ENCODE data around the gene GSKIP. TPM values are rescaled to one million over a fixed set of nuclear protein-coding genes. Genes with fewer than 3 reads are reported as not detected.

The GSKIP gene
- total RNA-seq, 4 donors from 2014 or later: 6.7 to 15.1 (median 8.6) TPM

DNA sequence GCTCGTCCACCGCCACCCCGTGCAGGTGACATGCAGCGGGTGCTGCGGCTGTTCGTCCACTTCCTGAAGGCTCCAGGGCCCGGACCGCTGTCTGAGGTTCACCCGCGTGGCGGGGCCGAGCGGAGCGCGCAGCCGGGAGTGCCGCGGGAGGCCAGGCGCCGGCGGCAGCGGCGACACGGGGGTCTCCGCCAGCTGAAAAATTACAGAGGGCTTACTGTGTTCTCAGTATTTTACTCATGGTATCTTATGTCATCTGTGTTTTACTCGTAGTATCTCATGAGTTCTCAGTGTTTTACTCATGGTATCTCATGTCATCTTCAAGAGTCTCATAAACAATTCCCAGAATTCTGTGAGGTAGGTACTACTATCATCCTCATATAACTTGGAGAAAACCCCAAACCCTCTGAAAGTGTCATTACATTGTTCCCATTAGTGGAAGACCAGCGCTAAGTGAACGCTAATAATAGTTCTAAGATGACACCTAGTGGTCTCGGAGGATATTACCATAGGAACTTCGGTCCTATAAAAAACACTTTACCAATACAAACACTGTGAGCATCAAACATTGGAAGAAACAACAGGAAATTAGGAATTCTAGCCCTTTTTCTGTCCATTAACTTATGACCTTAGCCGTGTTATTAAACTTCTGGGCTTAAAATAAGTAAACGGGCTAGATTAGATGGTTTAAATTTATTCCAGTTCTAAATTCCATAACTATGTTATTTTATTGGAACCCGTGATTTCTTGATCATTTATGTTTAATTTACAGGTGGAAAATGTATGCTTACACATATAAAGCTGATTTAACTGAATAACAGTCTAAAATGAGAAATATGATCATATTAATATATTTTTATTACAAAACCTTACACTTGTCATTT lies 61.0 kb downstream of the GSKIP start:
- TF ChIP-seq POLR2A (IDR thresholded peaks at IDR 0.05) (no peak), CTCF (IDR thresholded peaks at IDR 0.05 in 4 of 5, conservative IDR thresholded peaks at IDR 0.05 in 1 of 5) (peak; percentile 60 to 82 (median 73))
- ATAC-seq (peak; percentile 84 to 89), DNase-seq (no peak)
- peak overlapping the region; percentile 27 to 51 (median 42) for H3K4me3 ChIP-seq
- intact Hi-C loops (cut with DNase I; ENCODE audit: low total_unique reads) (loop anchor here (2.0 to 5.0 kb wide), 3 partner anchors 62 to 322 kb away; partner anchors contain the start of genes ATG2B and GSKIP), in situ Hi-C loops (cut with MboI; ENCODE audit: low sequenced_read_pairs in 4 of 4) (loop anchor here (10.0 to 25.0 kb wide), 3 partner anchors 130 to 862 kb away; no protein-coding TSS in a partner anchor)
- H3K27me3 ChIP-seq: no peaks in the 10 kb centered on the region
- no peaks in the 10 kb centered on the region for H3K9me3 ChIP-seq
- no peaks in the 10 kb centered on the region for H3K4me1 ChIP-seq
- H3K36me3 ChIP-seq: no peaks in the 10 kb centered on the region
- H3K27ac ChIP-seq: no peak overlapping the region

GRCh38 chr14:96434040-96434439 lies 70.7 kb downstream of the GSKIP start:
- TF ChIP-seq POLR2A (IDR thresholded peaks at IDR 0.05): no peak
- no peak for TF ChIP-seq CTCF (IDR thresholded peaks at IDR 0.05 in 4 of 5, conservative IDR thresholded peaks at IDR 0.05 in 1 of 5)
- Histone ChIP-seq H3K27me3 (no peaks in the 10 kb centered on the region), H3K27ac (no peak overlapping the region), H3K36me3 (no peaks in the 10 kb centered on the region), H3K4me1 (no peaks in the 10 kb centered on the region), H3K9me3 (no peaks in the 10 kb centered on the region), H3K4me3 (no peak overlapping the region)
- DNase-seq: no peak
- no peak for ATAC-seq
- intact Hi-C loops (cut with DNase I; ENCODE audit: low total_unique reads) (no loop called here), in situ Hi-C loops (cut with MboI; ENCODE audit: low sequenced_read_pairs in 4 of 4) (loop anchor here in 1 of 4 donors (25.0 kb wide), 1 partner anchor 347 kb away; no protein-coding TSS in a partner anchor)

Other genes with a start within 250 kb of the GSKIP start
- gene BDKRB2, start 158.7 kb upstream of the GSKIP start, total RNA-seq: 1 to 10 TPM in 2 of 4 donors, under 1 TPM in 2; 0.10 to 1.3 (median 0.89) TPM
- not detected for gene BDKRB1, start 107.3 kb upstream of the GSKIP start, total RNA-seq
- 10 to 100 TPM; 22.2 to 30.3 (median 28.6) TPM for gene ATG2B, start 185 bp upstream of the GSKIP start, total RNA-seq
- 1 to 10 TPM in 1 of 4 donors, under 1 TPM in 3; 0.61 to 1.4 (median 0.82) TPM for gene AK7, start 28.6 kb downstream of the GSKIP start, total RNA-seq
- gene PAPOLA, start 138.9 kb downstream of the GSKIP start, total RNA-seq: 10 to 100 TPM; 41.5 to 66.4 (median 50.7) TPM

Measured in gastrocnemius medialis (tissue), 4 donors.